Natural killer cell (primary cell): ENCODE results near the gene PRKCQ. TPM values are rescaled to one million over a fixed set of nuclear protein-coding genes. Genes with fewer than 3 reads are reported as not detected.

Experiments used
- ATAC-seq, 3 donors: fragments of 150-1000 bp in 2 of 3; fragments of 200-7000 bp in 1 of 3; cut with Tn5 transposase; 1 replicate in 1 of 3; 2 replicates in 2 of 3; pipeline ENCODE4 v1.10.0; 2021; ENCODE audit warnings: mild to moderate bottlenecking in 2 of 3, moderate library complexity in 2 of 3
- DNase-seq, 2 donors: peaks; one replicate each; pipeline versions ENCODE4 v3.0.0 to v3.0.0-alpha.2; 2013 to 2021; ENCODE audit warnings: mixed read lengths in 1 of 2
- H3K27ac ChIP-seq: one replicate; pipeline ENCODE4 v1.5.1; 2013; ENCODE audit warnings: mild to moderate bottlenecking, low read length
- H3K27me3 ChIP-seq: one replicate; pipeline ENCODE4 v1.6.1; 2013; ENCODE audit warnings: low read length; ENCODE audit not compliant: control insufficient read depth, insufficient read depth
- H3K36me3 ChIP-seq: one replicate; pipeline ENCODE4 v1.6.1; 2013; ENCODE audit warnings: low read length; ENCODE audit not compliant: control insufficient read depth, insufficient read depth
- H3K4me1 ChIP-seq: one replicate; pipeline ENCODE4 v1.6.1; 2013; ENCODE audit warnings: low read length; ENCODE audit not compliant: control insufficient read depth, insufficient read depth
- H3K4me3 ChIP-seq: one replicate; pipeline ENCODE4 v1.5.1; 2013; ENCODE audit warnings: low read length
- H3K9me3 ChIP-seq: one replicate; pipeline ENCODE4 v1.6.1; 2013; ENCODE audit warnings: low read length; ENCODE audit not compliant: control insufficient read depth, insufficient read depth
- H3K27ac Mint-ChIP-seq, 2 donors: one replicate each; pipeline ENCODE4 v1.8.0; 2022; ENCODE audit warnings: mild to moderate bottlenecking in 2 of 2, mixed read lengths in 2 of 2, moderate library complexity in 1 of 2
- H3K27me3 Mint-ChIP-seq, 2 donors: one replicate each; pipeline ENCODE4 v1.8.0; 2022; ENCODE audit warnings: low read depth in 2 of 2, mixed read lengths in 2 of 2
- H3K36me3 Mint-ChIP-seq: one replicate; pipeline ENCODE4 v1.8.0; 2022; ENCODE audit warnings: mixed read lengths
- H3K4me1 Mint-ChIP-seq, 2 donors: one replicate each; pipeline ENCODE4 v1.8.0; 2022; ENCODE audit warnings: mixed read lengths in 2 of 2
- H3K4me3 Mint-ChIP-seq: one replicate; pipeline ENCODE4 v1.8.0; 2022; ENCODE audit warnings: mild to moderate bottlenecking, moderate library complexity, mixed read lengths
- H3K9me3 Mint-ChIP-seq, 2 donors: one replicate each; pipeline ENCODE4 v1.8.0; 2022; ENCODE audit warnings: mixed read lengths in 2 of 2
- CTCF ChIP-seq: fragments of 200-600 bp; IDR thresholded peaks from one replicate; pipeline ENCODE4 v1.8.0; 2022; ENCODE audit warnings: antibody characterized with exemption
- WGBS: methylation state at CpG from one replicate; pipeline ENCODE4 v1.1.7; 2013; ENCODE audit warnings: missing lambda C conversion rate; ENCODE audit not compliant: insufficient coverage; 5-methylcytosine and 5-hydroxymethylcytosine counted together
- intact Hi-C: fragments of 100-400 bp; cut with micrococcal nuclease; formaldehyde crosslinking; loops from one replicate; pipeline ENCODE4 v1.14.2; 2022
- total RNA-seq, 4 donors: library from RNA; stranded (reverse); fragments of 120-200 nt in 1 of 4; gene quantifications; one replicate each; pipeline versions ENCODE4 v1.2.3 to v1.2.4, GENCODE V29; 2013 to 2022

The PRKCQ gene
- total RNA-seq, 3 donors from 2014 or later (not counting 1 experiment from before 2014, with no cell fraction given), result 46.5 to 69.5 (median 61.3) TPM

- H3K4me1 Mint-ChIP-seq, result peaks cover 22 to 37% of the 10 kb centered on the region in 2 donors
- H3K4me1 ChIP-seq, result peaks cover 19% of the 10 kb centered on the region
- DNase-seq (no peak), ATAC-seq (no peak)
- no peak overlapping the region for H3K27ac ChIP-seq
- no peaks in the 10 kb centered on the region for H3K27me3 Mint-ChIP-seq
- no peak overlapping the region for H3K27ac Mint-ChIP-seq
- H3K4me3 Mint-ChIP-seq, result no peak overlapping the region
- TF ChIP-seq CTCF, result no peak
- intact Hi-C loops, result no loop called here
- no peaks in the 10 kb centered on the region for H3K9me3 Mint-ChIP-seq
- 83% methylated on average over 1 of the region's 1 CpG for WGBS
- H3K36me3 ChIP-seq, result peaks cover 2% of the 10 kb centered on the region
- no peak overlapping the region for H3K4me3 ChIP-seq
- no peaks in the 10 kb centered on the region for H3K27me3 ChIP-seq
- H3K9me3 ChIP-seq, result no peaks in the 10 kb centered on the region
- peaks cover 9% of the 10 kb centered on the region for H3K36me3 Mint-ChIP-seq
Measured at GRCh38 chr10:6602700-6603084, 22.6 kb upstream of the PRKCQ start.

GRCh38 chr10:6602026-6602699 lies 22.1 kb upstream of the PRKCQ start:
- Histone ChIP-seq H3K27me3 (no peaks in the 10 kb centered on the region), H3K9me3 (no peaks in the 10 kb centered on the region), H3K4me3 (no peak overlapping the region), H3K36me3 (peaks cover 2% of the 10 kb centered on the region), H3K27ac (no peak overlapping the region), H3K4me1 (peaks cover 18% of the 10 kb centered on the region)
- Mint-ChIP-seq H3K4me3 (no peak overlapping the region), H3K9me3 (no peaks in the 10 kb centered on the region), H3K27ac (no peak overlapping the region), H3K27me3 (no peaks in the 10 kb centered on the region), H3K36me3 (peaks cover 9% of the 10 kb centered on the region), H3K4me1 (peaks cover 22 to 37% of the 10 kb centered on the region in 2 donors)
- 95% methylated on average over 2 of the region's 2 CpGs for WGBS
- ATAC-seq (no peak), DNase-seq (no peak)
- intact Hi-C loops, result no loop called here
- no peak for TF ChIP-seq CTCF

- peak in 1 of 3 donors; percentile 29 for ATAC-seq
- TF ChIP-seq CTCF, result peak; percentile 45
- Histone ChIP-seq H3K27ac (no peak overlapping the region), H3K36me3 (peaks cover 6% of the 10 kb centered on the region), H3K9me3 (no peaks in the 10 kb centered on the region), H3K4me3 (no peak overlapping the region), H3K27me3 (no peaks in the 10 kb centered on the region), H3K4me1 (peaks cover 14% of the 10 kb centered on the region)
- Mint-ChIP-seq H3K4me1 (peaks cover 22 to 37% of the 10 kb centered on the region in 2 donors), H3K9me3 (no peaks in the 10 kb centered on the region), H3K27ac (peak overlapping the region in 1 of 2 donors; percentile 25), H3K36me3 (peaks cover 9% of the 10 kb centered on the region), H3K4me3 (no peak overlapping the region), H3K27me3 (no peaks in the 10 kb centered on the region)
- peak in 1 of 2 donors; percentile 58 for DNase-seq
- WGBS, result 93% methylated on average over 8 of the region's 9 CpGs
- intact Hi-C loops, result loop anchor here (1.0 kb wide), 1 partner anchor 156 kb away; no protein-coding TSS in a partner anchor
Measured at GRCh38 chr10:6601246-6601805, 21.2 kb upstream of the PRKCQ start.
